Glutamatergic neuron (in vitro differentiated cells): ENCODE measurements around the gene HJURP. TPM values are rescaled to one million over a fixed set of nuclear protein-coding genes. Genes with fewer than 3 reads are reported as not detected.
"Not testable (repeated sequence)": the region's sequence is repeated elsewhere in the genome, so short reads cannot be mapped to it uniquely, and the experiment has no call there.

ENCODE experiments used
- DNase-seq: peaks from one replicate; pipeline ENCODE4 v3.0.0; 2022
- H3K27ac Mint-ChIP-seq: one replicate; pipeline ENCODE4 v1.8.0; 2020; ENCODE audit warnings: mild to moderate bottlenecking, mixed read lengths, inconsistent platforms; ENCODE audit not compliant: unreplicated experiment
- H3K27me3 Mint-ChIP-seq: one replicate; pipeline ENCODE4 v1.8.0; 2020; ENCODE audit warnings: mild to moderate bottlenecking, moderate library complexity, mixed read lengths, inconsistent platforms; ENCODE audit not compliant: unreplicated experiment
- H3K36me3 Mint-ChIP-seq: one replicate; pipeline ENCODE4 v1.8.0; 2020; ENCODE audit warnings: mild to moderate bottlenecking, mixed read lengths, inconsistent platforms; ENCODE audit not compliant: unreplicated experiment
- H3K4me1 Mint-ChIP-seq: one replicate; pipeline ENCODE4 v1.8.0; 2020; ENCODE audit warnings: mild to moderate bottlenecking, low read depth, mixed read lengths, inconsistent platforms; ENCODE audit not compliant: unreplicated experiment
- H3K4me3 Mint-ChIP-seq: one replicate; pipeline ENCODE4 v1.8.0; 2020; ENCODE audit warnings: mild to moderate bottlenecking, mixed read lengths, inconsistent platforms; ENCODE audit not compliant: unreplicated experiment
- H3K9me3 Mint-ChIP-seq: one replicate; pipeline ENCODE4 v1.8.0; 2020; ENCODE audit warnings: mild to moderate bottlenecking, moderate library complexity, mixed read lengths, inconsistent platforms; ENCODE audit not compliant: unreplicated experiment
- long read RNA-seq: library from polyadenylated mRNA; unstranded; transcript quantifications from one replicate; pipeline ENCODE4 v2.0.0, GENCODE V29; 2020; ENCODE audit not compliant: unreplicated experiment
- total RNA-seq: library from RNA; stranded (reverse); fragmentation: NEBNext Ultra II Directional; extraction: Animal tissue kit (Norgen Biotek cat#: 25700); gene quantifications from one replicate; pipeline ENCODE4 v1.2.1, GENCODE V29; 2021; ENCODE audit not compliant: unreplicated experiment
- TF ChIP-seq, protein P1 (sequence below): fragments of 200-600 bp; sonication (generic); IDR thresholded peaks from one replicate; pipeline ENCODE4 v1.5.0; 2021; ENCODE audit not compliant: partially characterized antibody, unreplicated experiment

Gene HJURP, protein sequence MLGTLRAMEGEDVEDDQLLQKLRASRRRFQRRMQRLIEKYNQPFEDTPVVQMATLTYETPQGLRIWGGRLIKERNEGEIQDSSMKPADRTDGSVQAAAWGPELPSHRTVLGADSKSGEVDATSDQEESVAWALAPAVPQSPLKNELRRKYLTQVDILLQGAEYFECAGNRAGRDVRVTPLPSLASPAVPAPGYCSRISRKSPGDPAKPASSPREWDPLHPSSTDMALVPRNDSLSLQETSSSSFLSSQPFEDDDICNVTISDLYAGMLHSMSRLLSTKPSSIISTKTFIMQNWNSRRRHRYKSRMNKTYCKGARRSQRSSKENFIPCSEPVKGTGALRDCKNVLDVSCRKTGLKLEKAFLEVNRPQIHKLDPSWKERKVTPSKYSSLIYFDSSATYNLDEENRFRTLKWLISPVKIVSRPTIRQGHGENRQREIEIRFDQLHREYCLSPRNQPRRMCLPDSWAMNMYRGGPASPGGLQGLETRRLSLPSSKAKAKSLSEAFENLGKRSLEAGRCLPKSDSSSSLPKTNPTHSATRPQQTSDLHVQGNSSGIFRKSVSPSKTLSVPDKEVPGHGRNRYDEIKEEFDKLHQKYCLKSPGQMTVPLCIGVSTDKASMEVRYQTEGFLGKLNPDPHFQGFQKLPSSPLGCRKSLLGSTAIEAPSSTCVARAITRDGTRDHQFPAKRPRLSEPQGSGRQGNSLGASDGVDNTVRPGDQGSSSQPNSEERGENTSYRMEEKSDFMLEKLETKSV
- total RNA-seq, result 6.9 TPM
- long read RNA-seq, partial matches to known transcripts, result 0 of 5 reads
- long read RNA-seq, other reads (novel, unspliced or antisense), result 1 of 5 reads

DNA sequence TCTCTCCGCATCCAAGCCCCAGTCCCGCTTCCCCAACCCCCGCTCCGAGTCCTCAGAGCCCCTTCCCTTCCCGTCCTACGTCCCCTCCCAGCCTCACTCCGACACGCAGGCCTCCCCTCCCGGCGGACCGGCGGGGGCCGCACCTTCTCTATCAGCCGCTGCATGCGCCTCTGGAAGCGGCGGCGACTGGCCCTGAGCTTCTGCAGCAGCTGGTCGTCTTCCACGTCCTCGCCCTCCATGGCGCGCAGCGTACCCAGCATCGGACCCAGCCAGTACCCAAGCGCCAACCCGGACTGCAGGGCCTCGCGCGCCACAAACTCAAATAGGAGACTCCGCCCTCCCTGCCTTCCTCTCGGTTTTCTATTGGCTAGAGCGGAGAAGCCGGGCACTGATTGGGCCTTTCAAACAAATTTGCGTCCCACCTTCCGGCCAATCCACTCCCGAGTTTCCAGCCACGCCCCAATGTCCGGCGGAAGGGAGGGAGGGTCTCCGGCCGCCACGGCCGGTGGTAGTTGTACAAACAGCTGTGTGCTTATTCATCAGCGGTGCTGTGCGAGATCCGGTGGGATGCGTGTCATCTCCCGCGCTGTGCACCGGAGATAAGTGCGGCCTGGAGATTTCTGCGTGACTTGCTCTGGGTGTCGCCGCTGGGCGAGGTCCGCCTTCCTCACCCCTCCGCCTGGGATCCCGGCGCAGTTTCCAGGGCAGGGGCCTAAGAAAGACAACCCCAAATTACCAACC is at the start of gene HJURP:
TSS of gene HJURP (minus strand) at position 295 of the 741 bp plus-strand sequence. CDS start at position 260, 35 bp downstream.
- no peaks in the 10 kb centered on the region for H3K9me3 Mint-ChIP-seq
- peak; percentile 92 for DNase-seq
- peak within 1 kb of the TSS; percentile 93 for H3K27ac Mint-ChIP-seq
- no peaks in the 10 kb centered on the region for H3K36me3 Mint-ChIP-seq
- H3K4me3 Mint-ChIP-seq, result peak within 1 kb of the TSS; percentile 98
- TF ChIP-seq, protein P1, sequence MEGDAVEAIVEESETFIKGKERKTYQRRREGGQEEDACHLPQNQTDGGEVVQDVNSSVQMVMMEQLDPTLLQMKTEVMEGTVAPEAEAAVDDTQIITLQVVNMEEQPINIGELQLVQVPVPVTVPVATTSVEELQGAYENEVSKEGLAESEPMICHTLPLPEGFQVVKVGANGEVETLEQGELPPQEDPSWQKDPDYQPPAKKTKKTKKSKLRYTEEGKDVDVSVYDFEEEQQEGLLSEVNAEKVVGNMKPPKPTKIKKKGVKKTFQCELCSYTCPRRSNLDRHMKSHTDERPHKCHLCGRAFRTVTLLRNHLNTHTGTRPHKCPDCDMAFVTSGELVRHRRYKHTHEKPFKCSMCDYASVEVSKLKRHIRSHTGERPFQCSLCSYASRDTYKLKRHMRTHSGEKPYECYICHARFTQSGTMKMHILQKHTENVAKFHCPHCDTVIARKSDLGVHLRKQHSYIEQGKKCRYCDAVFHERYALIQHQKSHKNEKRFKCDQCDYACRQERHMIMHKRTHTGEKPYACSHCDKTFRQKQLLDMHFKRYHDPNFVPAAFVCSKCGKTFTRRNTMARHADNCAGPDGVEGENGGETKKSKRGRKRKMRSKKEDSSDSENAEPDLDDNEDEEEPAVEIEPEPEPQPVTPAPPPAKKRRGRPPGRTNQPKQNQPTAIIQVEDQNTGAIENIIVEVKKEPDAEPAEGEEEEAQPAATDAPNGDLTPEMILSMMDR, result no peak
- peaks cover 4% of the 10 kb centered on the region for H3K27me3 Mint-ChIP-seq
- H3K4me1 Mint-ChIP-seq, result peaks cover 6% of the 10 kb centered on the region

DNA sequence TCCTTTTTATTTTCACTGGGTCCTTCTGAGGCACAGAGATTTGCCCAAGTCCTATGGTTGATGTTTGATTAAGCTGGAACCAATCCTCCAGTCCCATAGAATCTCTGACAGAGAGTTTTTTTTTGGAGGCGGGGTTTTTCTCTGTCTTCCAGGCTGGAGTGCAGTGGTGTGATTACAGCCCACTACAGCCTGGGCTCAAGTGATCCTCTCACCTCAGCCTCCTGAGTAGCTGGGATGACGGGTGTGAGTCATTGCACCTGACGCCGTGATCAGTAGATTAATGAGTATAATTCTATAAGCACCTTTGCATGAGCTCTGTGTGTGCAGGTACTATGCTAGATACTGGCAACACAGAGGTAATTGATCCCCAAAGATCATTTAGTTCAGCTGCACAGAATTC is 47.5 kb upstream of the HJURP start:
- H3K27me3 Mint-ChIP-seq, result peaks cover 2% of the 10 kb centered on the region
- DNase-seq, result no peak
- TF ChIP-seq, protein P1, result no peak
- H3K4me1 Mint-ChIP-seq, result no peaks in the 10 kb centered on the region
- H3K4me3 Mint-ChIP-seq, result no peak overlapping the region
- peaks cover 3% of the 10 kb centered on the region for H3K36me3 Mint-ChIP-seq
- no peak overlapping the region for H3K27ac Mint-ChIP-seq
- H3K9me3 Mint-ChIP-seq, result no peaks in the 10 kb centered on the region

DNA sequence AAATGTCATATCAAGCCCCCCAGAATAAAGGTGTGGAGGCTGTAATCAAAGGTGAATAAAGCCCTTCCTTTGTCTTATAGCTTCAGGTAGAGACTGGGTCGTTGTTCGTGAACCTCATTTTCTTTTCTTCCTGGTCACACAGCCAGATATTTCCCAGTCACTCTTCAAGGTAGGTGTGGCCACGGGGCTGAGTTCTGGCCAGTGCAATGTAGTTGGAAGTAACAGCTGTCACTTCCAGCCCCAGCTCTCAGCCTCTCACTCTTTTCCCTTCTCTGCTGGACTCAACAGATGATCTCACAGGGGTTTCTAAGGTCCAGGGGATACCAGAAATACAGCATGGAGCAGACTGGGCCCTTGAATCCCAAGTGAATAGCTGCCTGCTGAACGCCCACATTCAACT is 47.0 kb upstream of the HJURP start:
- Mint-ChIP-seq H3K27me3 (peaks cover 2% of the 10 kb centered on the region), H3K4me1 (no peaks in the 10 kb centered on the region), H3K9me3 (no peaks in the 10 kb centered on the region), H3K36me3 (peaks cover 3% of the 10 kb centered on the region), H3K4me3 (no peak overlapping the region), H3K27ac (no peak overlapping the region)
- DNase-seq, result no peak
- TF ChIP-seq, protein P1, result no peak

DNA sequence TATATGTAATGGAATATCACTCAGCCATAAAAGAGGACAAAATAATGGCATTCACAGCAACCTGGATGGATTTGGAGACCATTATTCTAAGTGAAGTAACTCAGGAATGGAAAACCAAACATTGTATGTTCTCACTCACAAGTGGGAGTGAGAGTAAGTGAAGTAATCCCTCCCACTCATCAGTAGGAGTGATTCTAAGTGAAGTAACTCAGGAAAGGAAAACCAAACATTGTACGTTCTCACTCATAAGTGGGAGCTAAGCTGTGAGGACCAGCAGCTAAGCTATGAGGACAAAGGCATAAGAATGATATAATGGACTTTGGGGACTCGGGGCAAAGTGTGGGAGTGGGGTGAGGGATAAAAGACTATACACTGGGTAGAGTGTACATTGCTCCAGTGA is 41.9 kb upstream of the HJURP start:
- H3K4me3 Mint-ChIP-seq, H3K9me3 Mint-ChIP-seq, H3K36me3 Mint-ChIP-seq, H3K27me3 Mint-ChIP-seq, DNase-seq, H3K27ac Mint-ChIP-seq, H3K4me1 Mint-ChIP-seq: not testable (repeated sequence)

DNA sequence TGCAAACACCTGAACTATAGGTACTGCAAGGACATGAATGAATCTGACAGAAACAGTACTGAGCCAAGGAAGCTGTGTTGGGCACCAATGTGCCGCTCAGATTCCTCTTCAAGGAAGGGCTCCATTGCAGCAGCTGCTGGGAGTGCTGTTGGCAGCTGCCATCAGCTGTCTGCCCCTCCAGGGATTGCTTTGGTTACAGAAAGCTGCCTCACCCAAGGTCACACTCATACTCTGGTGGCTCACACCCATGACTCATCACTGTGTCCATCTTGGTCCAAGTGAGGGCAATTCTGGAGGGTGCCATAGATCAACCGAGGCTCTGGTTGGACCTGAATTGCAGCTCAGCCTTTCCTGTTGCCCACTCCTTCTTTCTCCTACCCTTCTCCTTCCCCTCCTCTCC is 38.5 kb upstream of the HJURP start:
- Mint-ChIP-seq H3K4me1 (no peaks in the 10 kb centered on the region), H3K9me3 (no peaks in the 10 kb centered on the region), H3K4me3 (no peak overlapping the region), H3K27ac (no peak overlapping the region), H3K36me3 (no peaks in the 10 kb centered on the region), H3K27me3 (no peaks in the 10 kb centered on the region)
- DNase-seq, result peak; percentile 37
- TF ChIP-seq, protein P1, result no peak
